ENCODE measurements around the gene ABCB9. TPM values are rescaled to one million over a fixed set of nuclear protein-coding genes. Genes with fewer than 3 reads are reported as not detected.

Gene ABCB9
- total RNA-seq, 3 donors from 2014 or later = 0.96 to 8.6 (median 6.2) TPM

GRCh38 chr12:122882908-122883558 lies 83.2 kb downstream of the ABCB9 start:
- TF ChIP-seq CTCF (IDR thresholded peaks at IDR 0.05) (no peak), POLR2AphosphoS5 (IDR thresholded peaks at IDR 0.05) (no peak), POLR2A (IDR thresholded peaks at IDR 0.05) (no peak)
- peak overlapping the region; percentile 35 to 43 for H3K27ac ChIP-seq
- peak in 1 of 2 donors; percentile 10 for DNase-seq (ENCODE audit: low spot score in 2 of 2)
- H3K36me3 ChIP-seq = no peaks in the 10 kb centered on the region
- intact Hi-C loops (cut with DNase I; ENCODE audit: low total_unique reads) = no loop called here
- H3K4me1 ChIP-seq = peaks cover 6 to 35% of the 10 kb centered on the region in 2 donors
- H3K9me3 ChIP-seq = no peaks in the 10 kb centered on the region
- H3K4me3 ChIP-seq = peak overlapping the region in 1 of 3 donors; percentile 3
- no peaks in the 10 kb centered on the region for H3K27me3 ChIP-seq

- Histone ChIP-seq H3K27me3 (no peaks in the 10 kb centered on the region), H3K27ac (peak overlapping the region; percentile 28 to 54), H3K36me3 (no peaks in the 10 kb centered on the region), H3K4me3 (no peak overlapping the region), H3K4me1 (peaks cover 0 to 24% of the 10 kb centered on the region in 2 donors), H3K9me3 (no peaks in the 10 kb centered on the region)
- TF ChIP-seq CTCF (IDR thresholded peaks at IDR 0.05) (no peak), POLR2AphosphoS5 (IDR thresholded peaks at IDR 0.05) (no peak)
- intact Hi-C loops (cut with DNase I; ENCODE audit: low total_unique reads) = no loop called here
- no peak for DNase-seq (ENCODE audit: low spot score in 2 of 2)
Measured at GRCh38 chr12:122880668-122881067, 85.6 kb downstream of the ABCB9 start.

- peaks cover 0 to 24% of the 10 kb centered on the region in 2 donors for H3K4me1 ChIP-seq
- intact Hi-C loops (cut with DNase I; ENCODE audit: low total_unique reads) = no loop called here
- no peaks in the 10 kb centered on the region for H3K9me3 ChIP-seq
- TF ChIP-seq POLR2AphosphoS5 (IDR thresholded peaks at IDR 0.05) = no peak
- no peak for TF ChIP-seq POLR2A (IDR thresholded peaks at IDR 0.05)
- no peak for TF ChIP-seq CTCF (IDR thresholded peaks at IDR 0.05)
- no peaks in the 10 kb centered on the region for H3K27me3 ChIP-seq
- DNase-seq (ENCODE audit: low spot score in 2 of 2) = no peak
- no peaks in the 10 kb centered on the region for H3K36me3 ChIP-seq
- no peak overlapping the region for H3K4me3 ChIP-seq
- peak overlapping the region in 1 of 2 donors; percentile 54 for H3K27ac ChIP-seq
Measured at GRCh38 chr12:122880155-122880667, 86.1 kb downstream of the ABCB9 start.

Other genes with a start within 250 kb of the ABCB9 start
- gene HCAR3, start 249.7 kb downstream of the ABCB9 start, total RNA-seq = 1 to 10 TPM in 2 of 3 donors, under 1 TPM in 1; 0.96 to 4.8 (median 2.6) TPM
- 10 to 100 TPM in 2 of 3 donors, 1 to 10 TPM in 1; 3.2 to 34.0 (median 20.6) TPM for gene HCAR1, start 235.6 kb downstream of the ABCB9 start, total RNA-seq
- gene DENR, start 213.6 kb downstream of the ABCB9 start, total RNA-seq = 10 to 100 TPM; 21.9 to 30.7 (median 28.2) TPM
- 1 to 10 TPM in 1 of 3 donors, under 1 TPM in 2; 0.66 to 1.9 (median 0.73) TPM for gene CCDC62, start 191.9 kb downstream of the ABCB9 start, total RNA-seq
- gene HIP1R, start 131.0 kb downstream of the ABCB9 start, total RNA-seq = 10 to 100 TPM; 17.8 to 83.3 (median 49.5) TPM
- gene VPS37B, start 70.3 kb downstream of the ABCB9 start, total RNA-seq = 10 to 100 TPM; 15.4 to 37.8 (median 34.4) TPM
- gene OGFOD2, start 8.8 kb upstream of the ABCB9 start, total RNA-seq = 10 to 100 TPM in 2 of 3 donors, 1 to 10 TPM in 1; 9.0 to 16.5 (median 12.1) TPM
- 100 to 1,000 TPM; 196 to 279 (median 234) TPM for gene ARL6IP4, start 14.2 kb upstream of the ABCB9 start, total RNA-seq
- 1 to 10 TPM; 2.3 to 7.5 (median 2.4) TPM for gene PITPNM2, start 184.6 kb upstream of the ABCB9 start, total RNA-seq